ENCODE data around the gene PRKACB.
"Not testable (repeated sequence)": the region's sequence is repeated elsewhere in the genome, so short reads cannot be mapped to it uniquely, and the experiment has no call there.

Gene PRKACB

GRCh38 chr1:84217239-84217638 lies 73.2 kb downstream of the PRKACB start:
- TF ChIP-seq, protein P1, sequence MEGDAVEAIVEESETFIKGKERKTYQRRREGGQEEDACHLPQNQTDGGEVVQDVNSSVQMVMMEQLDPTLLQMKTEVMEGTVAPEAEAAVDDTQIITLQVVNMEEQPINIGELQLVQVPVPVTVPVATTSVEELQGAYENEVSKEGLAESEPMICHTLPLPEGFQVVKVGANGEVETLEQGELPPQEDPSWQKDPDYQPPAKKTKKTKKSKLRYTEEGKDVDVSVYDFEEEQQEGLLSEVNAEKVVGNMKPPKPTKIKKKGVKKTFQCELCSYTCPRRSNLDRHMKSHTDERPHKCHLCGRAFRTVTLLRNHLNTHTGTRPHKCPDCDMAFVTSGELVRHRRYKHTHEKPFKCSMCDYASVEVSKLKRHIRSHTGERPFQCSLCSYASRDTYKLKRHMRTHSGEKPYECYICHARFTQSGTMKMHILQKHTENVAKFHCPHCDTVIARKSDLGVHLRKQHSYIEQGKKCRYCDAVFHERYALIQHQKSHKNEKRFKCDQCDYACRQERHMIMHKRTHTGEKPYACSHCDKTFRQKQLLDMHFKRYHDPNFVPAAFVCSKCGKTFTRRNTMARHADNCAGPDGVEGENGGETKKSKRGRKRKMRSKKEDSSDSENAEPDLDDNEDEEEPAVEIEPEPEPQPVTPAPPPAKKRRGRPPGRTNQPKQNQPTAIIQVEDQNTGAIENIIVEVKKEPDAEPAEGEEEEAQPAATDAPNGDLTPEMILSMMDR (IDR thresholded peaks at IDR 0.05; ENCODE audit: low read depth, low read length) = no peak
- H3K4me3 ChIP-seq (ENCODE audit: low read depth, low read length) = no peak overlapping the region

- H3K4me3 ChIP-seq (ENCODE audit: low read depth, low read length) = no peak overlapping the region
- TF ChIP-seq, protein P1 (IDR thresholded peaks at IDR 0.05; ENCODE audit: low read depth, low read length) = no peak
Measured at GRCh38 chr1:84223751-84224432, 79.8 kb downstream of the PRKACB start.

GRCh38 chr1:84224905-84225304 lies 80.8 kb downstream of the PRKACB start:
- TF ChIP-seq, protein P1 (IDR thresholded peaks at IDR 0.05; ENCODE audit: low read depth, low read length) = no peak
- H3K4me3 ChIP-seq (ENCODE audit: low read depth, low read length) = no peak overlapping the region

DNA sequence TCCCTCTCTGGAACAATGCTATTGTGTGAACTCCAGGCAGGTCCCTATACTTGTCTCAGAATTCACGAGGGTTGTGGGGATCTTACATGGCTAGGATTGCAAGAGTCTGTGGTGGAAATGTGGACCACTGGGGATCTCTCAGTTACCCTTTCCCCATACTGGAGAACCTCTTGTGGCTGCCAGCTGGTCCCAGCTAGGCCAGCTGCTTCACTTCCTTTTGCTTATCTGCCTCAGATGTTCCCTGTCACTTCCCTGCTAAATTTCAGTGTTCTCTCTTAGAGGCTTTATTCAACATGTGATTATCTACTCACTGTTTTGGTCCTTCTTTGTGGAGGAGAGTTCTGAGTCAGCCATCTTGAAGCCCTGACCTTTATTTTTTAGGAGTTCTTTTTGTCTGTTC lies 81.6 kb downstream of the PRKACB start:
- TF ChIP-seq, protein P1 (IDR thresholded peaks at IDR 0.05; ENCODE audit: low read depth, low read length) = no peak
- H3K4me3 ChIP-seq (ENCODE audit: low read depth, low read length) = no peak overlapping the region

DNA sequence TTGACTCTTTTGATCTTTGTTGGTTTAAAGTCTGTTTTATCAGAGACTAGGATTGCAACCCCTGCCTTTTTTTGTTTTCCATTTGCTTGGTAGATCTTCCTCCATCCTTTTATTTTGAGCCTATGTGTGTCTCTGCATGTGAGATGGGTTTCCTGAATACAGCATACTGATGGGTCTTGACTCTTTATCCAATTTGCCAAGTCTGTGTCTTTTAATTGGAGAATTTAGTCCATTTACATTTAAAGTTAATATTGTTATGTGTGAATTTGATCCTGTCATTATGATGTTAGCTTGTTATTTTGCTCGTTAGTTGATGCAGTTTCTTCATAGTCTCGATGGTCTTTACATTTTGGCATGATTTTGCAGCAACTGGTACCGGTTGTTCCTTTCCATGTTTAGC lies 88.6 kb downstream of the PRKACB start:
- not testable (repeated sequence) for H3K4me3 ChIP-seq (ENCODE audit: low read depth, low read length)

GRCh38 chr1:84236256-84236655 lies 92.2 kb downstream of the PRKACB start:
- no peak overlapping the region for H3K4me3 ChIP-seq (ENCODE audit: low read depth, low read length)
- TF ChIP-seq, protein P1 (IDR thresholded peaks at IDR 0.05; ENCODE audit: low read depth, low read length) = no peak

- no peak overlapping the region for H3K4me3 ChIP-seq (ENCODE audit: low read depth, low read length)
- TF ChIP-seq, protein P1 (IDR thresholded peaks at IDR 0.05; ENCODE audit: low read depth, low read length) = no peak
Measured at GRCh38 chr1:84242641-84243040, 98.6 kb downstream of the PRKACB start.

- TF ChIP-seq, protein P1 (IDR thresholded peaks at IDR 0.05; ENCODE audit: low read depth, low read length) = no peak
- H3K4me3 ChIP-seq (ENCODE audit: low read depth, low read length) = no peak overlapping the region
Measured at GRCh38 chr1:84245563-84245962, 101.5 kb downstream of the PRKACB start.
